Brain microvascular endothelial cell (primary cell): ENCODE results near the gene SSBP2.

Experiments
- DNase-seq: peaks from one replicate; pipeline ENCODE4 v3.0.0-alpha.2; 2020
- H3K27ac ChIP-seq: fragments of 250-450 bp; sonication (Bioruptor Pico); 2 replicates; pipeline ENCODE4 v1.5.1; 2020; ENCODE audit warnings: mild to moderate bottlenecking, moderate library complexity
- H3K27me3 ChIP-seq: fragments of 250-450 bp; sonication (Bioruptor Pico); replicated peaks from 2 replicates; pipeline ENCODE4 v1.5.1; 2020; ENCODE audit warnings: mild to moderate bottlenecking
- H3K36me3 ChIP-seq: fragments of 250-450 bp; sonication (Bioruptor Pico); replicated peaks from 2 replicates; pipeline ENCODE4 v1.5.1; 2020; ENCODE audit warnings: mild to moderate bottlenecking
- H3K4me3 ChIP-seq: 2 replicates; pipeline ENCODE4 v1.5.1; 2011; ENCODE audit warnings: low read depth, mild to moderate bottlenecking, control low read depth, low read length, moderate library complexity
- in situ Hi-C: cut with HindIII; loops from 2 replicates; pipeline ENCODE4 v1.10.0; 2017; ENCODE audit warnings: low sequenced_read_pairs, low pct_ligation_motif_present
- TF ChIP-seq, protein P1 (sequence below): IDR thresholded peaks from 2 replicates; pipeline ENCODE4 v1.5.1; 2011; ENCODE audit warnings: low read depth, mild to moderate bottlenecking, moderate library complexity, low read length, control low read depth, inconsistent platforms; ENCODE audit errors: missing control alignments

SSBP2 gene

GRCh38 chr5:81579262-81579924, 171.5 kb downstream of the SSBP2 start:
- Histone ChIP-seq H3K36me3 (no peaks in the 10 kb centered on the region), H3K27me3 (no peaks in the 10 kb centered on the region), H3K4me3 (no peak overlapping the region), H3K27ac (no peak overlapping the region)
- TF ChIP-seq, protein P1, sequence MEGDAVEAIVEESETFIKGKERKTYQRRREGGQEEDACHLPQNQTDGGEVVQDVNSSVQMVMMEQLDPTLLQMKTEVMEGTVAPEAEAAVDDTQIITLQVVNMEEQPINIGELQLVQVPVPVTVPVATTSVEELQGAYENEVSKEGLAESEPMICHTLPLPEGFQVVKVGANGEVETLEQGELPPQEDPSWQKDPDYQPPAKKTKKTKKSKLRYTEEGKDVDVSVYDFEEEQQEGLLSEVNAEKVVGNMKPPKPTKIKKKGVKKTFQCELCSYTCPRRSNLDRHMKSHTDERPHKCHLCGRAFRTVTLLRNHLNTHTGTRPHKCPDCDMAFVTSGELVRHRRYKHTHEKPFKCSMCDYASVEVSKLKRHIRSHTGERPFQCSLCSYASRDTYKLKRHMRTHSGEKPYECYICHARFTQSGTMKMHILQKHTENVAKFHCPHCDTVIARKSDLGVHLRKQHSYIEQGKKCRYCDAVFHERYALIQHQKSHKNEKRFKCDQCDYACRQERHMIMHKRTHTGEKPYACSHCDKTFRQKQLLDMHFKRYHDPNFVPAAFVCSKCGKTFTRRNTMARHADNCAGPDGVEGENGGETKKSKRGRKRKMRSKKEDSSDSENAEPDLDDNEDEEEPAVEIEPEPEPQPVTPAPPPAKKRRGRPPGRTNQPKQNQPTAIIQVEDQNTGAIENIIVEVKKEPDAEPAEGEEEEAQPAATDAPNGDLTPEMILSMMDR: no peak
- DNase-seq: no peak
- in situ Hi-C loops: no loop called here

DNA sequence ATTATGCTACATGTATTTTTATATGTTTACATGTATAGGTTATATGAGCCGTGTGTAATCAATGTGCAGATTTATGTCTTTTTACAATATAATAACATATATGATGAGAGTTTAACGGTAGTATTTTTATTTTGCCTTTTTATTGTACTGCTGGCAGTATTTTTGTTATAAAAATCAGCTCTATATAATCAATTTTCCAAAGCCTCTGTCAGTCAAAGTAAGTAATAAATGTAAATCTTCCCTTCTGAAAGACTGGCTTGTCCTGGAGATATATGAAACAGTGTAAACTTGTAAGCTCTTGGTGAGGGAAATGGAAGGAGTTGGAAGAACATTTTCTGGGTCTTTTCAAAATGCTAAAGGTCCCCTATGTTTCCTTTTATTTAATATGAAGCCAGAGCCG, 173.8 kb downstream of the SSBP2 start:
- Histone ChIP-seq H3K27ac (no peak overlapping the region), H3K27me3 (no peaks in the 10 kb centered on the region), H3K4me3 (no peak overlapping the region), H3K36me3 (no peaks in the 10 kb centered on the region)
- DNase-seq: no peak
- in situ Hi-C loops: no loop called here
- TF ChIP-seq, protein P1: no peak

DNA sequence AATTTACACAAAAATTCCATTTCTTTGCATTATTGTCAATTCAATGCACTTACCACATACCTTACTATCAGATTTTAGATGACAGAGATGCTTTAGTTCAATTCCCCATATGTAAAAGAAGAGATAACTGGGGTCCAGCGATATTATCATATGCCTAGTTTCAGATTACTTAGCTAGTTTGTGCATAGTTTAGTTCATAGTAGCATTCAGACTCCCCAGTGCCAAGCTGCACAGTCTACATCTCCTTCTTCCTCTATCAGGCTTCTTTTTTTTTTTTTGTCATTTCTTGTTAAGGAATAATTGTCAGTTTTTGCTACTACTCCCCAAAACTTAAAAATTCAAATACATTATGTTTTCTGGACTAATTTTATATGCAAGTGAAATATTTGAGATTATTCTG, 175.0 kb downstream of the SSBP2 start:
- H3K27ac ChIP-seq: no peak overlapping the region
- in situ Hi-C loops: no loop called here
- DNase-seq: no peak
- no peak overlapping the region for H3K4me3 ChIP-seq
- TF ChIP-seq, protein P1: no peak
- H3K36me3 ChIP-seq: no peaks in the 10 kb centered on the region
- no peaks in the 10 kb centered on the region for H3K27me3 ChIP-seq

GRCh38 chr5:81572201-81572600, 178.7 kb downstream of the SSBP2 start:
- Histone ChIP-seq H3K36me3 (no peaks in the 10 kb centered on the region), H3K27me3 (no peaks in the 10 kb centered on the region), H3K27ac (no peak overlapping the region), H3K4me3 (no peak overlapping the region)
- TF ChIP-seq, protein P1: no peak
- in situ Hi-C loops: no loop called here
- no peak for DNase-seq

GRCh38 chr5:81558188-81558587, 192.7 kb downstream of the SSBP2 start:
- no peak for DNase-seq
- H3K27ac ChIP-seq: no peak overlapping the region
- no peaks in the 10 kb centered on the region for H3K27me3 ChIP-seq
- in situ Hi-C loops: no loop called here
- no peak overlapping the region for H3K4me3 ChIP-seq
- no peaks in the 10 kb centered on the region for H3K36me3 ChIP-seq
- TF ChIP-seq, protein P1: no peak

- Histone ChIP-seq H3K27ac (no peak overlapping the region), H3K27me3 (no peaks in the 10 kb centered on the region), H3K4me3 (no peak overlapping the region), H3K36me3 (no peaks in the 10 kb centered on the region)
- TF ChIP-seq, protein P1: no peak
- in situ Hi-C loops: no loop called here
- no peak for DNase-seq
These were observed 194.1 kb downstream of the SSBP2 start for GRCh38 chr5:81556809-81557208.
